GM12864 (cell line): ENCODE results near the gene USP1.
A peak's percentile ranks its signal among the peaks of the same experiment; 100 is the strongest.

Experiments used
- DNase-seq: peaks from one replicate; pipeline ENCODE4 v3.0.0-alpha.2; 2011; ENCODE audit warnings: low read depth
- H3K4me3 ChIP-seq: 2 replicates; pipeline ENCODE4 v1.5.1; 2011; ENCODE audit warnings: mild to moderate bottlenecking, low read depth, low read length, control low read depth
- CTCF ChIP-seq: IDR thresholded peaks from 2 replicates; pipeline ENCODE4 v1.5.1; 2011; ENCODE audit warnings: low read depth, mild to moderate bottlenecking, moderate library complexity, low read length, control low read depth, inconsistent platforms; ENCODE audit errors: missing control alignments

USP1 gene

DNA sequence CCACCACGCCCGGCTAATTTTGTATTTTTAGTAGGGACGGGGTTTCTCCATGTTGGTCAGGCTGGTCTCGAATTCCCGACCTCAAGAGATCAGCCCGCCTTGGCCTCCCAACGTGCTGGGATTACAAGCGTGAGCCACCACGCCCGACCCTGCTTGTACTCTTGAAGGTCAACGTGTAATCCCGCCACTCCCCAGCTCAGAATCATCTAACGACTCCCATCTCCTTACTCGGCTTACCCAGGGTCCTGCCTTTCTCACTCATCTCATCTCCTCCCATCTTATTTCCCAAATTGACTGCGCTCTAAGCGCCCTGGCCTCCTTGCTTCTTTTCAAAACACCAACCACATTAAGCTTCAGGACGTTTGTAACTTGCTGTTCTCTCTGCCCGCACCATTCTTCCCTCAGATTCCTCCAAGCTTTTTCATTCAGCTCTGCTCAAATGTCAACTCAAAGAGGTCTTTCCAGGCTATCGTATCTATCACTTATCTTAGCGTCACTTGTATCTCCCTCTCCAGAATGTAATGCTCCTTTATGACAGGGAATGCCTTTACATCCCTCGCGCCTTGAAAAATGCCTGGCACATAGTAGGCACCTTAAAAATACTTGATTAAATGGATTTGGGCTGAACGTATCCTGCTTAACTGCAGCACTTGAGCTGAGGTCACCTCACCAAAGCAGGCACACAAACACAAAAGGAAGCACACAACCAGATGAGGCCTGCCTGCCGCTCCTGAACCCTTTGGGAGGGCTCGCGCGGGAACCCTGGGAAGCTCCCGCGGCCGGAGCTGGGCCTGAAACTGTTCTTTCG, 1.4 kb upstream of the USP1 start:
- H3K4me3 ChIP-seq, result peak overlapping the region; percentile 74
- no peak for TF ChIP-seq CTCF
- no peak for DNase-seq

DNA sequence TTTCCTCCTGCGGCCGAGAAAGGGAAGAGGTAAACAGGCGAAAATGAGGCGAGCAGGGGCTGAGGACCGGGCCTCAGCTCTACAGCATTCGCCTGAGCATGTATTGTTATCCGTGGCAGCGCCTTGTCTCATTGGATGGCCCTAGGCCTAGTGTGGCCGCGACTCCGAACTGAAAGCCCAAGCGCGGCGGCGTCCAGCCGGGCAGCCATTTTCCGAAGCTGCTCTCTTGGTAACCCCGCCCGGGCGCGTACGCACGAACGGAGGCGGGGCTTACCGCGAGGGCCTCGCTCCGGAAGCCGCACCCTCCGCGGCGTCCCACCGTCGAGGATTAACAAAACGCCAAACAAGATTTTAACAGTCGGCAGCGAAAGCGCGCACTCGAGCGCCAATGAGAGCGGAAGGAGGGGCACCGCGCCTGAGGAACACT, 797 bp upstream of the USP1 start:
- no peak for DNase-seq
- TF ChIP-seq CTCF, result no peak
- H3K4me3 ChIP-seq, result peak overlapping the region; percentile 74

- TF ChIP-seq CTCF, result no peak
- DNase-seq, result no peak
Measured at GRCh38 chr1:62437273-62437940, 558 bp downstream of the USP1 start.

GRCh38 chr1:62438163-62438562, 1.3 kb downstream of the USP1 start:
- TF ChIP-seq CTCF, result no peak
- DNase-seq, result no peak
- H3K4me3 ChIP-seq, result peak overlapping the region; percentile 74

More at GRCh38 chr1:62437273-62437940, 558 bp downstream of the USP1 start:
- peak overlapping the region; percentile 74 for H3K4me3 ChIP-seq

- DNase-seq, result peak; percentile 59
- peak overlapping the region; percentile 74; the same call in 1 of the 2 replicates for H3K4me3 ChIP-seq
- no peak for TF ChIP-seq CTCF
Measured at GRCh38 chr1:62439652-62440371, 3.0 kb downstream of the USP1 start.

DNA sequence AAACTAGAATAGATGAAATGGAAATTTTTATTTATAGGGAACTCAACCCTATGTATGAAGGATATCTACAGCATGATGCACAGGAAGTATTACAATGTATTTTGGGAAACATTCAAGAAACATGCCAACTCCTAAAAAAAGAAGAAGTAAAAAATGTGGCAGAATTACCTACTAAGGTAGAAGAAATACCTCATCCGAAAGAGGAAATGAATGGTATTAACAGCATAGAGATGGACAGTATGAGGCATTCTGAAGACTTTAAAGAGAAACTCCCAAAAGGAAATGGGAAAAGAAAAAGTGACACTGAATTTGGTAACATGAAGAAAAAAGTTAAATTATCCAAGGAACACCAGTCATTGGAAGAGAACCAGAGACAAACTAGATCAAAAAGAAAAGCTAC, 7.9 kb downstream of the USP1 start:
- TF ChIP-seq CTCF, result no peak
- DNase-seq, result no peak
- no peak overlapping the region for H3K4me3 ChIP-seq
